HK-2 (cell line): ENCODE measurements around the gene WDR74.

ENCODE experiments used
- DNase-seq: peaks from one replicate; pipeline ENCODE4 v3.0.0-alpha.2; 2018; ENCODE audit not compliant: unreplicated experiment

Gene WDR74

DNA sequence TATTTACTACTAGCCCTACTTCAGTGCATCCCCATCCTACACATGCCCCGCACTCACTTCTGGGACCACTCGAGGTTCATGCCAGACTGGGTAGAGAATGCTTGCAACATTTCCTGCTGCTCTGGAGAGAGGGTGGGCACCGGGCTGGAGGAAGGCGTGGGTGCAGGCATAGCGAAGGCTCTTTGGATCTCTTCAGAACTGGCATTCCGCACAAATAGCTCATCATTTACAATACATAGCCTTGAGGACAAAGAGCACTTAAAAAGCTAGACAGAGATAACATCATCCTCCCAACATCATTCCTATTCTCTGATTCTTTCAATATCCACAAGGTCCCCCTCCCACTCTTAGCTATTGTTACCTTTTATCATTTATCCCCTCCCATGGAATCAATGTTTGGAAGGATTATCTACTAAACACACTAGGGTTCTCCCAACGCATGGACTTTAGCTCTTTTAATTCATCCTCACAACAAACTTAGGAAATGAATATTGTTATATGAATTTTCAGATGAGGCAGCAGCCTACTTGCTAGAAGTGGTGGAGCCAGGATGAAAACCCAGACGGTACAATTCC lies 45.1 kb downstream of the WDR74 start:
- no peak for DNase-seq

DNA sequence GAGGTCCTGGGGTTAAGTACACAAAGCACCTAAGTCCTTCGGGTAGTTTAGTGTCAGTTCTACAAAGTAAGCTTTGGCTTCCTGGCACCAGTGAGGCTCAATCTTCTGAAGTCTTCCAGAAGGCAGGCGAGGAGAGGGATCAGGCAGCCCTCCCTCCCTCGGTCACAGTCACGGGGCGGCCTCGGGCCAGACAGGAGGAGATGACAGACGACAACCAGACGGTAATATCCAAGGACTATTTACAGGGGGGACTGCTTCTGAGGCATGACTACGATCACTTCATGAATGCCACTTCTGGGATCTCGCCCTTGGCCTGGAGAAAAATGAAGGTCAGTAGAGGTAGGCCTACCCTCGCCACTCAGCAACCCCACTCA lies 47.2 kb downstream of the WDR74 start:
- no peak for DNase-seq

DNA sequence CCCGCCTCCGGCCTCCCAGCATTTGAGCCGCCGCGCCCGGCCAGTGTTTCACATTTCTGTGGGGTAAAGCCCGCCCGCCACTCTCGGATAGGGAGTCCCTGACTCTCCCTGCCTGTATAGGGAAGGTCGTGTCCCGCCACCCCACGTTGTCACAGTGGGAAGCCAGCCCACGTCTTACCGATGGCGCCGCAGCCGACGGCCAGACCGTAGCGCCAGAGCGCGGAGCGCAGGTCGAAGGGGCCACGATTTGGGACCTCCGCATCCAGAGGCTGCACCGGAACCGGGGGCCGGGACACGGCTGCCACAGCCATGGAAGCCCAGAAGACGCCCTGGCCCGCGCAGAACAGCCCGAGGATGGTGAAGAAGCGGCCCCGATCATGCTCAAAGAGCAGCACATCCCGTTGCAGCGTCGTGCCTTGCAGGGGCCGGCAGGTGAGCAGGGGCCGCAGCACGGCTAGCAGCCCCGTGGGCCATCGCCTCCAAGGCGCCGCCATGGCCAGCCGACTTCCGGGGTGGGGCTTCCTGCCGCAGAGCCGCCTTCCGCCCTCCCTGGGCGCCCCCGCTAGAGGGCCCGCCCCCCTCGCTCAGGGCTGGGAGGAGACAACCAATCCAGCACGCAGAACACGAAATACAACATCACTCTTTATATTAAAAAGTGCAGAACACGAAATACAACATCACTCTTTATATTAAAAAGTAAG lies 47.7 kb downstream of the WDR74 start, which contains the start of gene TMEM223:
Gene TMEM223, minus strand, starts transcription at position 506 of the 701 bp plus-strand sequence. Its CDS starts 12 bp downstream, at position 494.
- peak; percentile 80 for DNase-seq

DNA sequence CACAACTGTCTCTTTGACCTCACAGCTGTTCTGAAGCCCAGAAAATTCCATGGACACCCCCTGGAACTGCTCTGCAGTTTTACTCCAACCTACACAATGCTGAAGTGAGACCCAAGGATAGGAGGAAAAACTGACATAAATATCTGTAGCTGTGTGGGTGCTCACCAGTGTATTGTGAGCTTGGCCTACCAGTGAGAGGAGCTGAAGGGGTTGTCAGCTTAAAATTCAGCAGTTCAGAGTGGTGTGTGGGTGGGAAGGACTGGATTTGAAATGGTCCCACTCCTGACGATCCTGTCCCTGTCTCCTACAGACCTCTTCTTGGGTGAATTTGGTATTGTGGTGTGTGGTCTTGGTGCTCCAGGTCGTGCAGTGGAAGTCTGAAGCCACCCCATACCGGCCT lies 49.8 kb downstream of the WDR74 start:
- DNase-seq, result no peak

DNA sequence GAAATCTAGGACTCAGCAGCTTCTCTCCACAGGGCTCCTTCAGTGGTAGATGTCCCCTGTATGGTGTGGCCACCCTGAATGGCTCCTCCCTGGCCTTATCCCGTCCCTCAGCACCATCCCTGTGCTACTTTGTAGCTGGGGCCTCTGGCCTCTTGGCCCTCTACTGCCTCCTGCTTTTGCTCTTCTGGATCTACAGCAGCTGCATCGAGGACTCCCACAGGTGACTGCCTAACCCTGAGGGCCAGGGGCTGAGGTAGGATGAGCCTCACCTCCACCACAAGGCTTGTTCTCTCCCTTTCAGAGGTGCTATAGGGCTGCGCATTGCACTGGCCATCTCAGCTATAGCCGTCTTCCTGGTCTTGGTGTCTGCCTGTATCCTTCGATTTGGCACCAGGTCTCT lies 50.4 kb downstream of the WDR74 start:
- DNase-seq, result no peak

DNA sequence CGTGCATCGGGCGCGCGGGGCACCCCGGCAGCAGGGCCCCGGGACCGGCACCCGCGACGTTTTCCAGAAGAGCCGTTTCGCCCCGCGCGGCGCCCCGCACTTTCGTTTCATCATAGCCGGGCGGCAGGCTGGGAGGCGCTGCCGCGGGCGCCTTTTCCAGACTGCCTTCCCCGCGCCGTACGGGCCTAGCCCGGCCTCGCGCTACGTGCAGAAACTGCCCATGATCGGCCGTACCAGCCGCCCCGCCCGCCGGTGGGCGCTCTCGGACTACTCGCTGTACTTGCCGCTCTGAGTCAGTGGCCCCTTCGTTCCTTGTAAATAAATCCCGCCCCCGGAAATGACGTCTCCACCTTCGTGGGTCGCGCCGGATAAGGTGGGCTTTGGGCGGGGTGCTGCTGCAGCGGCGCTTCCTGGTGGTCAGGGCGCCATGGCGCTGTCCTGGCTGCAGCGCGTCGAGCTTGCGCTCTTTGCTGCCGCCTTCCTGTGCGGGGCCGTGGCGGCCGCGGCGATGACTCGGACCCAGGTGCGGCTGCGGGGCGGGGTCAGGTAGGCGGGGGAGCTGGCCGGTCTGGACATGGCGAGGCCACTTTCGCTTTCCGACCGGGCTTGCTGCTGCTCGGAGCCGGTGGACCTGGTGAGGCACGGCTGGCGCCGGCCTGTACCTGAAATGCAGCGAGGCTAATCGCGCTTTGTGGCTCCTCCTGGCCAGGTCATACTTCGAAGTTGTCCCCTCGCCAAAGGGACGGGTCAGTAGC lies 52.2 kb downstream of the WDR74 start, which contains the start of gene TMEM179B:
Gene TMEM179B, plus strand, starts transcription at position 398 of the 755 bp plus-strand sequence. Its CDS starts 30 bp downstream, at position 428.
- DNase-seq, result peak; percentile 96

DNA sequence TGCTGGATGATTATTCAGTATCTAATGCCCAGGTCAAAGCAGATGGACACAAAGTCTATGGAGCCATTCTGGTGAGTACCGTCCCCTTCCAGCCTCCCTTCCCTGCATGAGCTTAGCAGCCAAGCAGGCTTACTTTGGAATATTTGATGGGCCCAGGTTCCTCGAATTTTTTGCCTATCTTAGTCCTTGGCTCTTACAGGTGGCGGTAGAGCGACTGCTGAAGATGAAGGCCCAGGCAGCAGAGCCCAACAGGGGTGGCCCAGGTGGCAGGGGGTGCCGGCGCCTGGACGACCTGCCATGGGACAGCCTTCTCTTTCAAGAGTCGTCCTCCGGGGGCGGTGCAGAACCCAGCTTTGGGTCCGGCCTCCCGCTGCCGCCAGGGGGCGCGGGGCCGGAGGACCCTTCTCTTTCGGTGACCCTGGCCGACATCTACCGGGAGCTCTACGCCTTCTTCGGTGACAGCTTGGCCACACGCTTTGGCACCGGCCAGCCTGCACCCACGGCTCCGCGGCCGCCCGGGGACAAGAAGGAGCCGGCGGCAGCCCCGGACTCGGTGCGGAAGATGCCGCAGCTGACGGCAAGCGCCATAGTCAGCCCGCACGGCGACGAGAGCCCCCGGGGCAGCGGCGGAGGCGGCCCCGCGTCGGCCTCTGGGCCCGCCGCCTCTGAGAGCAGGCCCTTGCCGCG lies 52.9 kb downstream of the WDR74 start:
- peak; percentile 80 for DNase-seq
